Chondrocyte (in vitro differentiated cells): Measurements from ENCODE around the gene RAB31. TPM values are rescaled to one million over a fixed set of nuclear protein-coding genes. Genes with fewer than 3 reads are reported as not detected.
A peak's percentile ranks its signal among the peaks of the same experiment; 100 is the strongest.

Experiments
- DNase-seq: peaks from one replicate; pipeline ENCODE4 v3.0.0; 2021; ENCODE audit warnings: mixed read lengths, low spot score
- H3K27ac Mint-ChIP-seq: one replicate; pipeline ENCODE4 v1.8.0; 2021; ENCODE audit warnings: mild to moderate bottlenecking, moderate library complexity, mixed read lengths; ENCODE audit not compliant: unreplicated experiment
- H3K27me3 Mint-ChIP-seq: 2 replicates; pipeline ENCODE4 v1.8.0; 2021; ENCODE audit warnings: low read depth, mixed read lengths
- H3K36me3 Mint-ChIP-seq: 2 replicates; pipeline ENCODE4 v1.8.0; 2021; ENCODE audit warnings: low read depth, mixed read lengths
- H3K4me1 Mint-ChIP-seq: 2 replicates; pipeline ENCODE4 v1.8.0; 2021; ENCODE audit warnings: low read depth, mild to moderate bottlenecking, mixed read lengths
- H3K4me3 Mint-ChIP-seq: one replicate; pipeline ENCODE4 v1.8.0; 2021; ENCODE audit warnings: mild to moderate bottlenecking, moderate library complexity, mixed read lengths; ENCODE audit not compliant: unreplicated experiment
- H3K9me3 Mint-ChIP-seq: 2 replicates; pipeline ENCODE4 v1.8.0; 2021; ENCODE audit warnings: low read depth, mixed read lengths
- CTCF ChIP-seq: fragments of 200-600 bp; sonication (generic); IDR thresholded peaks from 2 replicates; pipeline ENCODE4 v1.5.0; 2021; ENCODE audit warnings: antibody characterized with exemption, mild to moderate bottlenecking, moderate library complexity
- total RNA-seq: library from RNA; stranded (reverse); gene quantifications from 3 replicates; pipeline ENCODE4 v1.2.1, GENCODE V29; 2021

Gene RAB31
- total RNA-seq, 1 donor from 2014 or later = 87.7 TPM

GRCh38 chr18:9751371-9752031 lies 43.4 kb downstream of the RAB31 start:
- no peaks in the 10 kb centered on the region for H3K36me3 Mint-ChIP-seq
- H3K27me3 Mint-ChIP-seq = no peaks in the 10 kb centered on the region
- no peak for DNase-seq
- H3K9me3 Mint-ChIP-seq = no peaks in the 10 kb centered on the region
- no peak for TF ChIP-seq CTCF
- H3K4me1 Mint-ChIP-seq = peaks cover 12% of the 10 kb centered on the region
- no peak overlapping the region for H3K4me3 Mint-ChIP-seq
- no peak overlapping the region for H3K27ac Mint-ChIP-seq

- H3K36me3 Mint-ChIP-seq = no peaks in the 10 kb centered on the region
- no peaks in the 10 kb centered on the region for H3K27me3 Mint-ChIP-seq
- no peak for DNase-seq
- no peaks in the 10 kb centered on the region for H3K9me3 Mint-ChIP-seq
- H3K4me1 Mint-ChIP-seq = peaks cover 31% of the 10 kb centered on the region
- H3K27ac Mint-ChIP-seq = no peak overlapping the region
- no peak overlapping the region for H3K4me3 Mint-ChIP-seq
- no peak for TF ChIP-seq CTCF
Measured at GRCh38 chr18:9753846-9754245, 45.7 kb downstream of the RAB31 start.

GRCh38 chr18:9755110-9755509 lies 47.0 kb downstream of the RAB31 start:
- no peak for DNase-seq
- H3K9me3 Mint-ChIP-seq = no peaks in the 10 kb centered on the region
- H3K27ac Mint-ChIP-seq = no peak overlapping the region
- peaks cover 26% of the 10 kb centered on the region for H3K4me1 Mint-ChIP-seq
- H3K4me3 Mint-ChIP-seq = no peak overlapping the region
- TF ChIP-seq CTCF = no peak
- H3K36me3 Mint-ChIP-seq = no peaks in the 10 kb centered on the region
- H3K27me3 Mint-ChIP-seq = no peaks in the 10 kb centered on the region

GRCh38 chr18:9755615-9756014 lies 47.5 kb downstream of the RAB31 start:
- Mint-ChIP-seq H3K9me3 (no peaks in the 10 kb centered on the region), H3K27me3 (no peaks in the 10 kb centered on the region), H3K4me1 (peaks cover 22% of the 10 kb centered on the region), H3K36me3 (no peaks in the 10 kb centered on the region), H3K4me3 (no peak overlapping the region), H3K27ac (no peak overlapping the region)
- no peak for TF ChIP-seq CTCF
- no peak for DNase-seq

GRCh38 chr18:9756271-9756932 lies 48.3 kb downstream of the RAB31 start:
- H3K4me1 Mint-ChIP-seq = peaks cover 20% of the 10 kb centered on the region
- DNase-seq = no peak
- no peaks in the 10 kb centered on the region for H3K9me3 Mint-ChIP-seq
- peak overlapping the region; percentile 34 for H3K27ac Mint-ChIP-seq
- no peaks in the 10 kb centered on the region for H3K27me3 Mint-ChIP-seq
- no peak overlapping the region for H3K4me3 Mint-ChIP-seq
- no peaks in the 10 kb centered on the region for H3K36me3 Mint-ChIP-seq
- no peak for TF ChIP-seq CTCF
